GM12892 (cell line): ENCODE results near the gene RFX1.

Experiments used
- DNase-seq: peaks from one replicate; pipeline ENCODE4 v3.0.0; 2011; ENCODE audit not compliant: insufficient read length
- FAIRE-seq: peaks from 2 replicates; lab custom pipeline; 2011; peaks lifted over from hg19 to GRCh38; lab: Jason Lieb, UNC
- POLR2A ChIP-seq: IDR thresholded peaks from 2 replicates; pipeline ENCODE4 v1.6.1; 2011; ENCODE audit warnings: low read depth, low read length, control low read depth
- POLR2AphosphoS5 ChIP-seq: IDR thresholded peaks from 2 replicates; pipeline ENCODE4 v1.6.1; 2011; ENCODE audit warnings: low read depth, low read length, control low read depth
- TAF1 ChIP-seq: IDR thresholded peaks from 2 replicates; pipeline ENCODE4 v1.6.1; 2011; ENCODE audit warnings: low read depth, mild to moderate bottlenecking, control low read depth, low read length, borderline replicate concordance

The RFX1 gene

DNA sequence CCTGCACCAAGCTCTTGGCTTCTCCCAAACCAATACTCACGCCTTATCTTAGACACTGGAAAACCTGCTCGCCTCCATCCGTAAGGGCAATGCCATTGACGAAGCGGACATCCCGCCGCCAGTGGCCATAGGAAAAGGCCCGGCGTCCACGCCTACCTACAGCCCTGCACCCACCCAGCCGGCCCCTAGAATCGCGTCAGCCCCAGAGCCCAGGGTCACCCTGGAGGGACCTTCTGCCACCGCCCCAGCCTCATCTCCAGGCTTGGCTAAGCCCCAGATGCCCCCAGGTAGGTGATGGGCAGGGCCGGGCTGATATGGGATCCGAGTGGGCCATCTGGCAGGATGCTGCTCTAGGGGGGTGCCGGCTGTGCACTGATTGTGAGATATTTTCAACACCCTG, 92.8 kb downstream of the RFX1 start:
- no peak for DNase-seq

More for the DNA sequence above, 92.8 kb downstream of the RFX1 start:
- no peak for TF ChIP-seq POLR2A
- no peak for TF ChIP-seq POLR2AphosphoS5
- TF ChIP-seq TAF1 = no peak
- FAIRE-seq = no peak
